ENCODE results near the gene NAGA. TPM values are rescaled to one million over a fixed set of nuclear protein-coding genes. Genes with fewer than 3 reads are reported as not detected.

NAGA gene
- total and polyA plus RNA-seq, 9 of the 15 experiments (the other 6 are each of a cell fraction or from before 2014, with no cell fraction given) = 6.5 to 20.6 (median 17.4) TPM

GRCh38 chr22:42068291-42068690 is 2.3 kb downstream of the NAGA start (continued):
- TF ChIP-seq CLOCK (CRISPR knock-in tag; IDR thresholded peaks at IDR 0.05; ENCODE audit: borderline replicate concordance) = no peak
- no peak for TF ChIP-seq ZNF384 (IDR thresholded peaks at IDR 0.05; ENCODE audit: low read depth, low read length)
- no peak for TF ChIP-seq MCM2 (IDR thresholded peaks at IDR 0.05; ENCODE audit: low read depth)
- no peak for TF ChIP-seq HOMEZ (CRISPR knock-in tag; IDR thresholded peaks at IDR 0.05)
- no peak for TF ChIP-seq LEF1 (IDR thresholded peaks at IDR 0.05)
- TF ChIP-seq ZNF3 (CRISPR knock-in tag; IDR thresholded peaks at IDR 0.05) = no peak
- TF ChIP-seq POLR2AphosphoS5 (IDR thresholded peaks at IDR 0.05; ENCODE audit: control insufficient read depth, insufficient read depth, low read depth, low read length) = no peak
- no peak for TF ChIP-seq PREB (CRISPR knock-in tag; IDR thresholded peaks at IDR 0.05)
- no peak for TF ChIP-seq NFXL1 (CRISPR knock-in tag; IDR thresholded peaks at IDR 0.05)
- TF ChIP-seq CBFA2T3 (IDR thresholded peaks at IDR 0.05) = no peak
- TF ChIP-seq HNRNPH1 (optimal IDR thresholded peaks at IDR 0.05; ENCODE audit: low read depth, low read length) = no peak

Data from K562 (cell line).